HCT116 (cell line): ENCODE results near the gene MPZL2.

Source experiments
- CEBPB ChIP-seq: IDR thresholded peaks from 2 replicates; pipeline ENCODE4 v1.6.1; 2012; ENCODE audit warnings: low read depth
- CTCF ChIP-seq, 3 experiments: fragments of 200-600 bp in 1 of 3; sonication (generic) in 1 of 3; IDR thresholded peaks in 2 of 3; conservative IDR thresholded peaks in 1 of 3; 2 replicates each; pipeline ENCODE4 v1.5.1; 2012 to 2017; ENCODE audit warnings: low read depth in 2 of 3, low read length in 2 of 3, antibody characterized with exemption in 1 of 3, borderline replicate concordance in 1 of 3, control low read depth in 1 of 3, mild to moderate bottlenecking in 1 of 3, mixed read lengths in 1 of 3, mixed run types in 1 of 3, moderate library complexity in 1 of 3; ENCODE audit not compliant: insufficient read depth in 1 of 3
- EZH2 ChIP-seq: fragments of 200-600 bp; sonication (generic); IDR thresholded peaks from 2 replicates; pipeline ENCODE4 v1.6.1; 2017; ENCODE audit warnings: antibody characterized with exemption, mixed run types
- EZH2phosphoT487 ChIP-seq: fragments of 200-600 bp; IDR thresholded peaks from 2 replicates; pipeline ENCODE4 v1.6.1; 2018; ENCODE audit warnings: antibody characterized with exemption, borderline replicate concordance
- MAX ChIP-seq: IDR thresholded peaks from 2 replicates; pipeline ENCODE4 v1.6.1; 2012
- POLR2A ChIP-seq: IDR thresholded peaks from 2 replicates; pipeline ENCODE4 v1.7.0; 2011; ENCODE audit warnings: borderline replicate concordance; ENCODE audit not compliant: insufficient read depth, insufficient read length; ENCODE audit errors: extremely low read depth
- ZNF274 ChIP-seq: fragments of 200-500 bp; sonication (Bioruptor generic); IDR thresholded peaks from 2 replicates; pipeline ENCODE4 v1.6.1; 2014; ENCODE audit warnings: mild to moderate bottlenecking, low read depth, low read length, inconsistent platforms

- TF ChIP-seq CTCF (IDR thresholded peaks at IDR 0.05 in 2 of 3, conservative IDR thresholded peaks at IDR 0.05 in 1 of 3; ENCODE audit: borderline replicate concordance in 1 of 3, insufficient read depth in 1 of 3, low read depth in 2 of 3, low read length in 2 of 3) = no peak
- no peak for TF ChIP-seq EZH2
- no peak for TF ChIP-seq POLR2A
- no peak for TF ChIP-seq EZH2phosphoT487
- no peak for TF ChIP-seq CEBPB
- no peak for TF ChIP-seq ZNF274
- TF ChIP-seq MAX = no peak
Measured at GRCh38 chr11:118313242-118313641, 49.1 kb upstream of the MPZL2 start.
